B cell (primary cell): ENCODE results near the gene SURF6.
"Not testable (repeated sequence)": the region's sequence is repeated elsewhere in the genome, so short reads cannot be mapped to it uniquely, and the experiment has no call there.

Experiments used
- CTCF ChIP-seq: fragments of 200-600 bp; IDR thresholded peaks from one replicate; pipeline ENCODE4 v1.8.0; 2022; ENCODE audit warnings: antibody characterized with exemption, mild to moderate bottlenecking
- EZH2 ChIP-seq: IDR thresholded peaks from 2 replicates; pipeline ENCODE4 v1.6.1; 2012; ENCODE audit warnings: borderline replicate concordance, low read depth, mild to moderate bottlenecking, moderate library complexity, low read length; ENCODE audit not compliant: insufficient read depth, poor library complexity, severe bottlenecking

- not testable (repeated sequence) for TF ChIP-seq CTCF, EZH2
These were observed 36.0 kb downstream of the SURF6 start for GRCh38 chr9:133299996-133300395.
